HCT116 (cell line): ENCODE data around the gene EPB41L5. TPM values are rescaled to one million over a fixed set of nuclear protein-coding genes. Genes with fewer than 3 reads are reported as not detected.

Source experiments
- ATAC-seq: fragments of 200-7000 bp; cut with Tn5 transposase; 2 replicates; pipeline ENCODE4 v1.9.1; 2020; ENCODE audit warnings: mild to moderate bottlenecking, moderate library complexity
- BruUV-seq: library from RNA; stranded (reverse); fragments of 400-500 nt; replicated peaks from 2 replicates; lab custom pipeline; 2021; lab: Mats Ljungman, UMichigan
- CTCF ChIA-PET: fragments of 300-600 bp; sonication (Branson Sonifier 250); formaldehyde crosslinking; loops from one replicate; lab custom pipeline; 2021; ENCODE audit warnings: antibody characterized with exemption; lab: Charles Lee
- POLR2A ChIA-PET: fragments of 300-600, 350-600 bp; sonication (Branson Sonifier 250); formaldehyde crosslinking; loops from one replicate; lab custom pipeline; 2021; ENCODE audit warnings: antibody characterized with exemption; lab: Charles Lee
- RAD21 ChIA-PET, 2 experiments: fragments of 300-600 bp; sonication (Branson Sonifier 250); formaldehyde crosslinking; loops; one replicate each; lab custom pipeline; 2023; ENCODE audit warnings: low total read pairs in 2 of 2; ENCODE audit not compliant: uncharacterized antibody in 2 of 2, unreplicated experiment in 2 of 2, low non-redundant PET in 1 of 2; lab: Charles Lee
- DNase-seq: peaks from one replicate; pipeline ENCODE4 v3.0.0-alpha.2; 2010; ENCODE audit warnings: low read depth, low spot score
- H2AFZ ChIP-seq: fragments of 200-600 bp; shearing (Covaris generic), sonication (generic); 2 replicates; pipeline ENCODE4 v1.6.1; 2017; ENCODE audit warnings: low read depth, mixed run types, mixed read lengths, antibody characterized with exemption, low read length; ENCODE audit not compliant: poor library complexity, severe bottlenecking
- H3K27ac ChIP-seq: 2 replicates; pipeline ENCODE4 v1.5.1; 2012; ENCODE audit warnings: low read depth, low read length
- H3K27me3 ChIP-seq: fragments of 200-600 bp; sonication (generic); 2 replicates; pipeline ENCODE4 v1.6.1; 2016; ENCODE audit warnings: mixed run types, low read length, mixed read lengths; ENCODE audit not compliant: insufficient read depth
- H3K36me3 ChIP-seq, 2 experiments: fragments of 200-500 bp in 1 of 2; fragments of 200-600 bp in 1 of 2; sonication (Bioruptor generic) in 1 of 2; sonication (generic) in 1 of 2; 2 replicates each; pipeline versions ENCODE4 v1.5.1 to v1.6.1; 2014 to 2016; ENCODE audit warnings: low read length in 2 of 2, inconsistent platforms in 1 of 2, mixed read lengths in 1 of 2, mixed run types in 1 of 2; ENCODE audit not compliant: insufficient read depth in 2 of 2, control insufficient read depth in 1 of 2
- H3K4me1 ChIP-seq, 2 experiments: fragments of 200-600 bp in 1 of 2; sonication (generic) in 1 of 2; 2 replicates each; pipeline versions ENCODE4 v1.5.1 to v1.6.1; 2012 to 2017; ENCODE audit warnings: low read length in 2 of 2, inconsistent platforms in 1 of 2, mild to moderate bottlenecking in 1 of 2, mixed read lengths in 1 of 2, mixed run types in 1 of 2, moderate library complexity in 1 of 2; ENCODE audit not compliant: insufficient read depth in 2 of 2, control insufficient read depth in 1 of 2
- H3K4me2 ChIP-seq: fragments of 200-600 bp; sonication (generic); 2 replicates; pipeline ENCODE4 v1.6.1; 2017; ENCODE audit warnings: mixed run types, low read length, mixed read lengths
- H3K4me3 ChIP-seq, 2 experiments: fragments of 200-600 bp in 1 of 2; sonication (generic) in 1 of 2; replicated peaks in 1 of 2; 2 replicates each; pipeline ENCODE4 v1.5.1; 2011 to 2016; ENCODE audit warnings: low read length in 2 of 2, control low read depth in 1 of 2, low read depth in 1 of 2, mild to moderate bottlenecking in 1 of 2, mixed read lengths in 1 of 2, mixed run types in 1 of 2
- H3K79me2 ChIP-seq: fragments of 200-600 bp; sonication (generic); 2 replicates; pipeline ENCODE4 v1.6.1; 2017; ENCODE audit warnings: mild to moderate bottlenecking, mixed run types, low read length, moderate library complexity, mixed read lengths; ENCODE audit not compliant: insufficient read depth
- H3K9ac ChIP-seq: fragments of 200-600 bp; sonication (generic); 2 replicates; pipeline ENCODE4 v1.6.1; 2016; ENCODE audit warnings: low read length, mixed read lengths
- H3K9me2 ChIP-seq: fragments of 200-600 bp; sonication (generic), shearing (Covaris generic); 2 replicates; pipeline ENCODE4 v1.6.1; 2017; ENCODE audit warnings: mixed run types, mild to moderate bottlenecking, moderate library complexity; ENCODE audit not compliant: insufficient read depth
- H3K9me3 ChIP-seq, 2 experiments: fragments of 200-500 bp in 1 of 2; fragments of 200-600 bp in 1 of 2; sonication (Bioruptor generic) in 1 of 2; sonication (generic) in 1 of 2; 2 replicates each; pipeline ENCODE4 v1.6.1; 2014 to 2017; ENCODE audit warnings: low read length in 2 of 2, mixed read lengths in 2 of 2, inconsistent platforms in 1 of 2, low read depth in 1 of 2, mild to moderate bottlenecking in 1 of 2, mixed run types in 1 of 2, moderate library complexity in 1 of 2; ENCODE audit not compliant: control insufficient read depth in 1 of 2, insufficient read depth in 1 of 2
- H4K20me1 ChIP-seq: fragments of 200-600 bp; sonication (generic), shearing (Covaris generic); 2 replicates; pipeline ENCODE4 v1.6.1; 2017; ENCODE audit warnings: mixed run types, mild to moderate bottlenecking, moderate library complexity; ENCODE audit not compliant: insufficient read depth
- ATF3 ChIP-seq: IDR thresholded peaks from 2 replicates; pipeline ENCODE4 v1.6.1; 2012
- EZH2phosphoT487 ChIP-seq: fragments of 200-600 bp; IDR thresholded peaks from 2 replicates; pipeline ENCODE4 v1.6.1; 2018; ENCODE audit warnings: antibody characterized with exemption, borderline replicate concordance
- FOSL1 ChIP-seq: IDR thresholded peaks from 2 replicates; pipeline ENCODE4 v1.6.1; 2012; ENCODE audit warnings: low read depth
- JUND ChIP-seq: IDR thresholded peaks from 2 replicates; pipeline ENCODE4 v1.6.1; 2012
- RAD21 ChIP-seq: IDR thresholded peaks from 2 replicates; pipeline ENCODE4 v1.6.1; 2012; ENCODE audit warnings: low read depth, mild to moderate bottlenecking
- SP1 ChIP-seq: IDR thresholded peaks from 2 replicates; pipeline ENCODE4 v1.6.1; 2012; ENCODE audit warnings: low read depth
- SRF ChIP-seq: IDR thresholded peaks from 2 replicates; pipeline ENCODE4 v1.6.1; 2012; ENCODE audit warnings: low read depth
- TCF7L2 ChIP-seq: IDR thresholded peaks from 2 replicates; pipeline ENCODE4 v1.7.0; 2011; ENCODE audit warnings: borderline replicate concordance, inconsistent platforms; ENCODE audit not compliant: insufficient read depth, insufficient read length; ENCODE audit errors: extremely low read depth
- YY1 ChIP-seq: IDR thresholded peaks from 2 replicates; pipeline ENCODE4 v1.6.1; 2011; ENCODE audit warnings: low read length, low read depth, moderate library complexity, mild to moderate bottlenecking; ENCODE audit not compliant: insufficient replicate concordance; ENCODE audit errors: extremely low read depth
- ZBTB33 ChIP-seq: IDR thresholded peaks from 2 replicates; pipeline ENCODE4 v1.6.1; 2011; ENCODE audit warnings: mild to moderate bottlenecking, low read length, moderate library complexity; ENCODE audit not compliant: insufficient replicate concordance; ENCODE audit errors: extremely low read depth
- intact Hi-C: fragments of 100-400 bp; cut with micrococcal nuclease; formaldehyde crosslinking; loops from 2 replicates; pipeline ENCODE4 v1.10.0; 2022
- total RNA-seq: library from RNA; stranded (reverse); gene quantifications from one replicate; pipeline ENCODE4 v1.2.1, GENCODE V29; 2021; ENCODE audit not compliant: unreplicated experiment

EPB41L5 gene
- total RNA-seq, 1 experiment from 2014 or later, result 14.7 TPM

GRCh38 chr2:120179396-120179795 lies 166.5 kb downstream of the EPB41L5 start:
- Histone ChIP-seq H3K36me3 (0 out of 4 replicates have a peak, but pooled peaks cover 0 to under 1% of the 10 kb centered on the region in 2 experiments), H3K4me2 (no peak overlapping the region), H3K4me3 (no peak overlapping the region), H3K27me3 (no peaks in the 10 kb centered on the region), H3K9me2 (no peaks in the 10 kb centered on the region), H2AFZ (no peak overlapping the region), H3K79me2 (peaks cover 10% of the 10 kb centered on the region; the same call in 1 of the 2 replicates), H4K20me1 (no peaks in the 10 kb centered on the region), H3K4me1 (no peaks in the 10 kb centered on the region), H3K9me3 (no peaks in the 10 kb centered on the region), H3K9ac (no peak overlapping the region), H3K27ac (no peak overlapping the region)
- TF ChIP-seq ATF3, result no peak
- TF ChIP-seq RAD21, result no peak
- TF ChIP-seq ZBTB33, result no peak
- no peak for TF ChIP-seq FOSL1
- TF ChIP-seq SP1, result no peak
- no peak for TF ChIP-seq EZH2phosphoT487
- no peak for TF ChIP-seq SRF
- TF ChIP-seq JUND, result no peak
- TF ChIP-seq TCF7L2, result no peak
- TF ChIP-seq YY1, result no peak
- ChIA-PET POLR2A (no interaction called here), RAD21 (no interaction called here), CTCF (no interaction called here)
- no TSS peak for BruUV-seq
- intact Hi-C loops, result loop anchor here (5.0 kb wide), 1 partner anchor 427 kb away; no protein-coding TSS in a partner anchor
- DNase-seq, result no peak
- no peak for ATAC-seq
